Measurements from ENCODE around the gene C22orf39. TPM values are rescaled to one million over a fixed set of nuclear protein-coding genes. Genes with fewer than 3 reads are reported as not detected.

The C22orf39 gene
- total RNA-seq, 1 donor from 2014 or later: 36.4 TPM

- no peak for TF ChIP-seq CTCF (IDR thresholded peaks at IDR 0.05)
- Histone ChIP-seq H3K27me3 (ENCODE audit: low read depth) (no peaks in the 10 kb centered on the region), H3K9me3 (no peaks in the 10 kb centered on the region), H3K4me1 (peaks cover 13% of the 10 kb centered on the region), H3K36me3 (peaks cover 84% of the 10 kb centered on the region), H3K27ac (no peak overlapping the region), H3K4me3 (no peak overlapping the region)
- DNase-seq: no peak
- no peak for ATAC-seq
- intact Hi-C loops (cut with DNase I): no loop called here
Observed at GRCh38 chr22:19472233-19472632, 24.7 kb upstream of the C22orf39 start.

DNA sequence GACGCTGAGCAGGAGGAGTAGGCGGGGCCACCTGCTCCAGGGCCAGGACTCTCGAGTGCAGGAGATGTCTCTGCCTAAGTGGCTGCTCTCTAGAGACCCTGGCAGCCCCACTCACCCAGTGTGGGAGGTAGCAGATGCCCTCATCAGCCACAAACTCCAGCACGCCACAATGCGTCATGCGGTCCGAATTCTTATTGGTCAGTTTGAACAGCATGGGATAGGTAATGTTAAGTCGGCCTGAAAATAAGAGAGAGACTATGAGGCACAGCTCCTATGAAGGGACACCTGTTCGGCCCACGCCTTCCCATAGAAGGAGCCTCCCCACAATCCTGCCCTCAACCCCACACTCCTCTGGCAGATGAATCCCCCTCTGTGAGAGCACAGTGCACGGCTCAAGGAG, 24.1 kb upstream of the C22orf39 start:
- peaks cover 6% of the 10 kb centered on the region for H3K4me1 ChIP-seq
- H3K27ac ChIP-seq: no peak overlapping the region
- no peak for TF ChIP-seq CTCF (IDR thresholded peaks at IDR 0.05)
- ATAC-seq (no peak), DNase-seq (no peak)
- H3K36me3 ChIP-seq: peaks cover 90% of the 10 kb centered on the region
- intact Hi-C loops (cut with DNase I): no loop called here
- H3K4me3 ChIP-seq: no peak overlapping the region
- H3K9me3 ChIP-seq: no peaks in the 10 kb centered on the region
- no peaks in the 10 kb centered on the region for H3K27me3 ChIP-seq (ENCODE audit: low read depth)

GRCh38 chr22:19470010-19470409, 22.5 kb upstream of the C22orf39 start:
- DNase-seq (no peak), ATAC-seq (no peak)
- intact Hi-C loops (cut with DNase I): no loop called here
- no peak for TF ChIP-seq CTCF (IDR thresholded peaks at IDR 0.05)
- no peaks in the 10 kb centered on the region for H3K27me3 ChIP-seq (ENCODE audit: low read depth)
- H3K4me1 ChIP-seq: no peaks in the 10 kb centered on the region
- no peak overlapping the region for H3K4me3 ChIP-seq
- no peaks in the 10 kb centered on the region for H3K9me3 ChIP-seq
- peaks cover 100% of the 10 kb centered on the region for H3K36me3 ChIP-seq
- H3K27ac ChIP-seq: no peak overlapping the region

GRCh38 chr22:19469421-19469820, 21.9 kb upstream of the C22orf39 start:
- no peak for TF ChIP-seq CTCF (IDR thresholded peaks at IDR 0.05)
- no peak for ATAC-seq
- Histone ChIP-seq H3K27ac (no peak overlapping the region), H3K9me3 (no peaks in the 10 kb centered on the region), H3K27me3 (ENCODE audit: low read depth) (no peaks in the 10 kb centered on the region), H3K36me3 (peaks cover 100% of the 10 kb centered on the region), H3K4me1 (no peaks in the 10 kb centered on the region), H3K4me3 (no peak overlapping the region)
- intact Hi-C loops (cut with DNase I): no loop called here
- no peak for DNase-seq

GRCh38 chr22:19467912-19468311, 20.4 kb upstream of the C22orf39 start:
- Histone ChIP-seq H3K4me1 (no peaks in the 10 kb centered on the region), H3K36me3 (peaks cover 100% of the 10 kb centered on the region), H3K27me3 (ENCODE audit: low read depth) (no peaks in the 10 kb centered on the region), H3K27ac (no peak overlapping the region), H3K4me3 (no peak overlapping the region), H3K9me3 (no peaks in the 10 kb centered on the region)
- intact Hi-C loops (cut with DNase I): no loop called here
- TF ChIP-seq CTCF (IDR thresholded peaks at IDR 0.05): no peak
- ATAC-seq (no peak), DNase-seq (no peak)

All from lower lobe of right lung (tissue), 2 donors.